HepG2 (cell line): ENCODE measurements around the gene MXI1. TPM values are rescaled to one million over a fixed set of nuclear protein-coding genes. Genes with fewer than 3 reads are reported as not detected.

Experiments
- CENPX ChIP-seq: sonication (generic); formaldehyde crosslinking; IDR thresholded peaks from 2 replicates; pipeline ENCODE4 v1.9.0; 2021; ENCODE audit warnings: mild to moderate bottlenecking, missing genetic modification reagents, moderate library complexity
- ERF ChIP-seq: IDR thresholded peaks from 2 replicates; pipeline ENCODE4 v1.6.1; 2018; ENCODE audit warnings: missing biosample characterization, missing genetic modification reagents
- JUN ChIP-seq: sonication (generic); formaldehyde crosslinking; IDR thresholded peaks from 2 replicates; pipeline ENCODE4 v1.4.0; 2020; ENCODE audit warnings: mild to moderate bottlenecking, missing genetic modification reagents
- KDM5B ChIP-seq: sonication (generic); formaldehyde crosslinking; IDR thresholded peaks from 2 replicates; pipeline ENCODE4 v1.4.0; 2020; ENCODE audit warnings: missing genetic modification reagents, mild to moderate bottlenecking, borderline replicate concordance
- NR3C1 ChIP-seq: sonication (generic); formaldehyde crosslinking; IDR thresholded peaks from 2 replicates; pipeline ENCODE4 v1.4.0; 2020; ENCODE audit warnings: missing genetic modification reagents
- POLR2AphosphoS5 ChIP-seq: IDR thresholded peaks from 2 replicates; pipeline ENCODE4 v1.6.1; 2012; ENCODE audit warnings: low read depth, low read length
- RAD51 ChIP-seq: fragments of 450-650 bp; IDR thresholded peaks from 2 replicates; pipeline ENCODE4 v1.6.1; 2016; ENCODE audit warnings: borderline replicate concordance
- RFX3 ChIP-seq: IDR thresholded peaks from 2 replicates; pipeline ENCODE4 v1.6.1; 2016; ENCODE audit warnings: missing biosample characterization, missing genetic modification reagents
- TBX2 ChIP-seq: sonication (generic); formaldehyde crosslinking; IDR thresholded peaks from 2 replicates; pipeline ENCODE4 v1.5.0; 2020; ENCODE audit warnings: missing genetic modification reagents, mild to moderate bottlenecking, borderline replicate concordance
- ZFP36L2 ChIP-seq: sonication (generic); formaldehyde crosslinking; IDR thresholded peaks from 2 replicates; pipeline ENCODE4 v1.4.0; 2020; ENCODE audit warnings: missing genetic modification reagents
- ZKSCAN1 ChIP-seq: fragments of 150-350 bp; IDR thresholded peaks from 2 replicates; pipeline ENCODE4 v1.6.1; 2014; ENCODE audit warnings: low read length
- ZNF446 ChIP-seq: sonication (generic); formaldehyde crosslinking; IDR thresholded peaks from 2 replicates; pipeline ENCODE4 v1.5.0; 2020; ENCODE audit warnings: mild to moderate bottlenecking, missing genetic modification reagents
- polyA plus RNA-seq, 8 experiments: library from polyadenylated mRNA; depleted of rRNA in 3 of 8; stranded (reverse) in 7 of 8; unstranded in 1 of 8; fragments of >200 nt; fragmentation: Illumina TruSeq in 4 of 8; extraction: Trizol in 4 of 8; gene quantifications; 2 replicates each; pipeline versions ENCODE4 v1.2.1 to v1.2.3, GENCODE V29; 2011 to 2016; ENCODE audit warnings: low read depth in 4 of 8, missing spikeins in 1 of 8, mixed read lengths in 1 of 8; ENCODE audit not compliant: insufficient read depth in 1 of 8
- total RNA-seq, 5 experiments: library from RNA; depleted of rRNA; stranded (reverse); fragments of >200 nt; fragmentation: Illumina TruSeq; extraction: Trizol; gene quantifications; 2 replicates each; pipeline ENCODE4 v1.2.3, GENCODE V29; 2016; ENCODE audit warnings: low read depth in 1 of 5
- TF ChIP-seq, protein P1 (sequence below): sonication (generic); formaldehyde crosslinking; IDR thresholded peaks from one replicate; pipeline ENCODE4 v1.5.1; 2020; ENCODE audit warnings: mild to moderate bottlenecking, missing genetic modification reagents; ENCODE audit errors: not compliant biosample characterization
- TF ChIP-seq, protein P2 (sequence below): sonication (generic); formaldehyde crosslinking; IDR thresholded peaks from 2 replicates; pipeline ENCODE4 v1.8.0; 2022; ENCODE audit warnings: missing genetic modification reagents, mild to moderate bottlenecking, inconsistent platforms, borderline replicate concordance
- TF ChIP-seq, protein P3 (sequence below), 2 experiments: sonication (generic) in 1 of 2; formaldehyde crosslinking in 1 of 2; IDR thresholded peaks; 2 replicates each; pipeline versions ENCODE4 v1.4.0 to v1.6.1; 2016 to 2020; ENCODE audit warnings: borderline replicate concordance in 1 of 2, low read depth in 1 of 2, mild to moderate bottlenecking in 1 of 2, missing genetic modification reagents in 1 of 2

The MXI1 gene
- total and polyA plus RNA-seq, 2 of the 13 experiments (the other 11 are each of a cell fraction or from before 2014, with no cell fraction given), result 6.6 to 22.0 TPM

DNA sequence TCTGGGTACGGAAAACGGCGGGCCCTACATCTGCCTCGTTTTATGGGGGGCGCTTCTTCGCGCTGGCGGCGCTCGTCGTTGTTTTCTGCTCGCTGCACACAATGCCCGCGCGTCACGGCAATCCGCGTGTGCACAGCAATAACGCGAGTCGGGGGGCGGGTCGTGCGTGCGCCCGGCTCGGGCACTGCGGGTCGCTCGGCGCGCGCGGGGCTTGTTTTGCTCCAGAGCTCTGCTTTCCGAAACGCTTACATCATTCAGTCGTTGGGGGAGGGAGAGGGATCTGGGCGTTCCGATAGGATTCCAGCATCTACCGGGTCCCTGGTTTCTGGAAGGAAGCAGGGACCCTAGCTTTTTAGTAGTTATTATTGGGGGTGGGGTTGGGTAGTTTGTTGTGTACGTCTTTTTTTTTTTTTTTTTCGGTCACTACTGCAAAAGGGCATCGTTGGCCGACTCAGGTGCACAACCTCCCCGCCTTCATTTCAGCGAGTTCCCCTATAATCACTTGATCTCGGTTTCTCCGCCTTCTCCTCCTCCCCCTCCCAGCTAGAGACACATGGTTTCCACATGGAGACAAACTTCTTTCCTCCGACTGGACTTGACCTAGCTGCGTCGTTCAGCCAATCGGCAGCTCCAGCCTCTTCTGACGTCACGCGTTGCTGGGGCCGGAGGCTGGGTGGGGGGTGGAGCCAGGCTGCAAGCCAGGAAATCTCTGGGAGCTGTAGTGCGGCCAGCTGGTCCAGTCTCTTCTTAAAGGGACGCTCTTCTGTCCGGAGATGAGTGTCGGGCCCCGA lies 3.5 kb downstream of the MXI1 start (continued):
- TF ChIP-seq, protein P1, sequence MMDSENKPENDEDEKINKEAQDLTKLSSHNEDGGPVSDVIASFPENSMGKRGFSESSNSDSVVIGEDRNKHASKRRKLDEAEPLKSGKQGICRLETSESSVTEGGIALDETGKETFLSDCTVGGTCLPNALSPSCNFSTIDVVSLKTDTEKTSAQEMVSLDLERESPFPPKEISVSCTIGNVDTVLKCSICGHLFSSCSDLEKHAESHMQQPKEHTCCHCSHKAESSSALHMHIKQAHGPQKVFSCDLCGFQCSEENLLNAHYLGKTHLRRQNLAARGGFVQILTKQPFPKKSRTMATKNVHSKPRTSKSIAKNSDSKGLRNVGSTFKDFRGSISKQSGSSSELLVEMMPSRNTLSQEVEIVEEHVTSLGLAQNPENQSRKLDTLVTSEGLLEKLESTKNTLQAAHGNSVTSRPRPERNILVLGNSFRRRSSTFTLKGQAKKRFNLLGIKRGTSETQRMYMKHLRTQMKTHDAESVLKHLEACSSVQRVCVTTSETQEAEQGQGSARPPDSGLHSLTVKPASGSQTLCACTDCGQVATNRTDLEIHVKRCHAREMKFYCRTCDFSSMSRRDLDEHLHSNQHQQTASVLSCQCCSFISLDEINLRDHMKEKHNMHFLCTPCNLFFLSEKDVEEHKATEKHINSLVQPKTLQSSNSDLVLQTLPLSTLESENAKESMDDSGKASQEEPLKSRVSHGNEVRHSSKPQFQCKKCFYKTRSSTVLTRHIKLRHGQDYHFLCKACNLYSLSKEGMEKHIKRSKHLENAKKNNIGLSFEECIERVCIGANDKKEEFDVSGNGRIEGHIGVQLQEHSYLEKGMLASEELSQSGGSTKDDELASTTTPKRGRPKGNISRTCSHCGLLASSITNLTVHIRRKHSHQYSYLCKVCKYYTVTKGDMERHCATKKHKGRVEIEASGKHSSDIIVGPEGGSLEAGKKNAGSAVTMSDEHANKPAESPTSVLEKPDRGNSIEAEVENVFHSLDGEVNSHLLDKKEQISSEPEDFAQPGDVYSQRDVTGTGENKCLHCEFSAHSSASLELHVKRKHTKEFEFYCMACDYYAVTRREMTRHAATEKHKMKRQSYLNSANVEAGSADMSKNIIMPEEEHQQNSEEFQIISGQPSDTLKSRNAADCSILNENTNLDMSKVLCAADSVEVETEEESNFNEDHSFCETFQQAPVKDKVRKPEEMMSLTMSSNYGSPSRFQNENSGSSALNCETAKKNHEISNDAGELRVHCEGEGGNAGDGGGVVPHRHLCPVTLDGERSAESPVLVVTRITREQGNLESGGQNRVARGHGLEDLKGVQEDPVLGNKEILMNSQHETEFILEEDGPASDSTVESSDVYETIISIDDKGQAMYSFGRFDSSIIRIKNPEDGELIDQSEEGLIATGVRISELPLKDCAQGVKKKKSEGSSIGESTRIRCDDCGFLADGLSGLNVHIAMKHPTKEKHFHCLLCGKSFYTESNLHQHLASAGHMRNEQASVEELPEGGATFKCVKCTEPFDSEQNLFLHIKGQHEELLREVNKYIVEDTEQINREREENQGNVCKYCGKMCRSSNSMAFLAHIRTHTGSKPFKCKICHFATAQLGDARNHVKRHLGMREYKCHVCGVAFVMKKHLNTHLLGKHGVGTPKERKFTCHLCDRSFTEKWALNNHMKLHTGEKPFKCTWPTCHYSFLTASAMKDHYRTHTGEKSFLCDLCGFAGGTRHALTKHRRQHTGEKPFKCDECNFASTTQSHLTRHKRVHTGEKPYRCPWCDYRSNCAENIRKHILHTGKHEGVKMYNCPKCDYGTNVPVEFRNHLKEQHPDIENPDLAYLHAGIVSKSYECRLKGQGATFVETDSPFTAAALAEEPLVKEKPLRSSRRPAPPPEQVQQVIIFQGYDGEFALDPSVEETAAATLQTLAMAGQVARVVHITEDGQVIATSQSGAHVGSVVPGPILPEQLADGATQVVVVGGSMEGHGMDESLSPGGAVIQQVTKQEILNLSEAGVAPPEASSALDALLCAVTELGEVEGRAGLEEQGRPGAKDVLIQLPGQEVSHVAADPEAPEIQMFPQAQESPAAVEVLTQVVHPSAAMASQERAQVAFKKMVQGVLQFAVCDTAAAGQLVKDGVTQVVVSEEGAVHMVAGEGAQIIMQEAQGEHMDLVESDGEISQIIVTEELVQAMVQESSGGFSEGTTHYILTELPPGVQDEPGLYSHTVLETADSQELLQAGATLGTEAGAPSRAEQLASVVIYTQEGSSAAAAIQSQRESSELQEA (CRISPR knock-in tag), result peak; percentile 7
- TF ChIP-seq, protein P2, sequence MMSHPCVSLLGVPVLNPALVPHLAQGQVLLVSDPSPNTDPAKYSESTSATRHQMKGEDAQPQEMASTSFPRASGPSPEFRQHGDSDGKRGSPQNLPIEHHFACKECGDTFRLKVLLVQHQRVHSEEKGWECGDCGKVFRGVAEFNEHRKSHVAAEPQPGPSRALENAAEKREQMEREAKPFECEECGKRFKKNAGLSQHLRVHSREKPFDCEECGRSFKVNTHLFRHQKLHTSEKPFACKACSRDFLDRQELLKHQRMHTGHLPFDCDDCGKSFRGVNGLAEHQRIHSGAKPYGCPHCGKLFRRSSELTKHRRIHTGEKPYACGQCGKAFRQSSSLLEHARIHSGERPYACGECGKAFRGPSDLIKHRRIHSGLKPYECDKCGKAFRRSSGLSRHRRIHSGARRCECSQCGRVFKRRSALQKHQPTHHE (CRISPR knock-in tag), result no peak
- TF ChIP-seq RFX3 (CRISPR knock-in tag), result no peak
- TF ChIP-seq POLR2AphosphoS5, result no peak
- TF ChIP-seq, protein P3, sequence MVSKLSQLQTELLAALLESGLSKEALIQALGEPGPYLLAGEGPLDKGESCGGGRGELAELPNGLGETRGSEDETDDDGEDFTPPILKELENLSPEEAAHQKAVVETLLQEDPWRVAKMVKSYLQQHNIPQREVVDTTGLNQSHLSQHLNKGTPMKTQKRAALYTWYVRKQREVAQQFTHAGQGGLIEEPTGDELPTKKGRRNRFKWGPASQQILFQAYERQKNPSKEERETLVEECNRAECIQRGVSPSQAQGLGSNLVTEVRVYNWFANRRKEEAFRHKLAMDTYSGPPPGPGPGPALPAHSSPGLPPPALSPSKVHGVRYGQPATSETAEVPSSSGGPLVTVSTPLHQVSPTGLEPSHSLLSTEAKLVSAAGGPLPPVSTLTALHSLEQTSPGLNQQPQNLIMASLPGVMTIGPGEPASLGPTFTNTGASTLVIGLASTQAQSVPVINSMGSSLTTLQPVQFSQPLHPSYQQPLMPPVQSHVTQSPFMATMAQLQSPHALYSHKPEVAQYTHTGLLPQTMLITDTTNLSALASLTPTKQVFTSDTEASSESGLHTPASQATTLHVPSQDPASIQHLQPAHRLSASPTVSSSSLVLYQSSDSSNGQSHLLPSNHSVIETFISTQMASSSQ (IDR thresholded peaks at IDR 0.05; ENCODE audit: low read depth), result no peak
- TF ChIP-seq, protein P3 (CRISPR knock-in tag; IDR thresholded peaks at IDR 0.05; ENCODE audit: borderline replicate concordance), result no peak
- TF ChIP-seq ERF, result peak; percentile 56
- TF ChIP-seq KDM5B, result peak; percentile 66; the same call in 1 of the 2 replicates
- no peak for TF ChIP-seq NR3C1
- no peak for TF ChIP-seq ZKSCAN1
- no peak for TF ChIP-seq ZFP36L2 (CRISPR knock-in tag)
- peak; percentile 18; the same call in 1 of the 2 replicates for TF ChIP-seq JUN (CRISPR knock-in tag)
- no peak for TF ChIP-seq CENPX (CRISPR knock-in tag)
- TF ChIP-seq ZNF446 (CRISPR knock-in tag), result 0 out of 2 replicates have a peak, but pooled peaks have one; percentile 48
- TF ChIP-seq TBX2 (CRISPR knock-in tag), result peak; percentile 58; the same call in 1 of the 2 replicates
- no peak for TF ChIP-seq RAD51
